GM23248 (cell line): ENCODE measurements around the gene FCHO1. TPM values are rescaled to one million over a fixed set of nuclear protein-coding genes. Genes with fewer than 3 reads are reported as not detected.

Experiments
- DNase-seq: peaks from one replicate; pipeline ENCODE4 v3.0.0-alpha.2; 2015
- H2AFZ ChIP-seq: fragments of 200-600 bp; sonication (generic); 2 replicates; pipeline ENCODE4 v1.6.1; 2016; ENCODE audit warnings: antibody characterized with exemption
- H3F3A ChIP-seq: fragments of 200-600 bp; sonication (generic); 2 replicates; pipeline ENCODE4 v1.6.1; 2016; ENCODE audit warnings: mild to moderate bottlenecking, antibody characterized with exemption, mixed run types; ENCODE audit not compliant: insufficient read depth
- H3K27ac ChIP-seq: fragments of 200-600 bp; sonication (generic); 2 replicates; pipeline ENCODE4 v1.5.1; 2016; ENCODE audit warnings: mild to moderate bottlenecking
- H3K27me3 ChIP-seq: fragments of 200-600 bp; sonication (generic); replicated peaks from 2 replicates; pipeline ENCODE4 v1.6.1; 2016; ENCODE audit warnings: mild to moderate bottlenecking; ENCODE audit not compliant: insufficient read depth
- H3K36me3 ChIP-seq: fragments of 200-600 bp; sonication (generic); 2 replicates; pipeline ENCODE4 v1.6.1; 2016; ENCODE audit warnings: low read depth, mild to moderate bottlenecking
- H3K4me1 ChIP-seq: fragments of 200-600 bp; sonication (generic); 2 replicates; pipeline ENCODE4 v1.6.1; 2016; ENCODE audit warnings: mild to moderate bottlenecking; ENCODE audit not compliant: insufficient read depth
- H3K4me2 ChIP-seq: fragments of 200-600 bp; sonication (generic); one replicate; pipeline ENCODE4 v1.6.1; 2016; ENCODE audit warnings: mild to moderate bottlenecking; ENCODE audit not compliant: unreplicated experiment
- H3K4me3 ChIP-seq: fragments of 200-600 bp; sonication (generic); 2 replicates; pipeline ENCODE4 v1.5.1; 2016; ENCODE audit warnings: mild to moderate bottlenecking
- H3K79me2 ChIP-seq: fragments of 200-600 bp; sonication (generic); 2 replicates; pipeline ENCODE4 v1.6.1; 2016; ENCODE audit warnings: mild to moderate bottlenecking; ENCODE audit not compliant: insufficient read depth
- H3K9ac ChIP-seq: fragments of 200-600 bp; sonication (generic); 2 replicates; pipeline ENCODE4 v1.6.1; 2016; ENCODE audit warnings: mild to moderate bottlenecking
- H3K9me2 ChIP-seq: fragments of 200-600 bp; sonication (generic); 2 replicates; pipeline ENCODE4 v1.6.1; 2016; ENCODE audit warnings: mixed run types, mild to moderate bottlenecking, moderate library complexity; ENCODE audit not compliant: insufficient read depth
- H3K9me3 ChIP-seq: fragments of 200-600 bp; sonication (generic); one replicate; pipeline ENCODE4 v1.6.1; 2017; ENCODE audit warnings: low read depth
- H4K20me1 ChIP-seq: fragments of 200-600 bp; sonication (generic); 2 replicates; pipeline ENCODE4 v1.6.0; 2016; ENCODE audit not compliant: insufficient read depth
- EZH2 ChIP-seq: fragments of 200-600 bp; sonication (generic); IDR thresholded peaks from 2 replicates; pipeline ENCODE4 v1.6.1; 2018; ENCODE audit warnings: antibody characterized with exemption, mild to moderate bottlenecking; ENCODE audit not compliant: insufficient read depth, poor library complexity, severe bottlenecking
- EZH2phosphoT487 ChIP-seq: fragments of 200-600 bp; sonication (generic); IDR thresholded peaks from 2 replicates; pipeline ENCODE4 v1.6.1; 2018; ENCODE audit warnings: antibody characterized with exemption, moderate library complexity, mild to moderate bottlenecking, low read depth; ENCODE audit not compliant: insufficient read depth
- WGBS, 2 experiments: methylation state at CpG; one replicate each; pipeline ENCODE4 v1.1.6; 2015 to 2017; ENCODE audit warnings: low lambda C conversion rate in 2 of 2, low coverage in 1 of 2; ENCODE audit errors: missing lambda C conversion rate in 2 of 2; 5-methylcytosine and 5-hydroxymethylcytosine counted together
- in situ Hi-C: fragments of 300-500 bp; cut with MboI; formaldehyde crosslinking; loops from 2 replicates; pipeline ENCODE4 v1.15.0; 2020
- polyA plus RNA-seq: library from polyadenylated mRNA; unstranded; fragments of >200 nt; fragmentation: Nextera tagmentation; extraction: Ambion mirVana; gene quantifications from 2 replicates; pipeline ENCODE4 v1.2.1, GENCODE V29; 2016
- total RNA-seq: library from RNA; depleted of rRNA; stranded (reverse); fragments of >200 nt; shearing (Covaris generic); gene quantifications from 2 replicates; pipeline ENCODE4 v1.2.3, GENCODE V29; 2014

The FCHO1 gene
- total and polyA plus RNA-seq, 2 experiments from 2014 or later, result 0.43 to 1.1 TPM

- Histone ChIP-seq H3K9me2 (no peaks in the 10 kb centered on the region), H3F3A (no peaks in the 10 kb centered on the region), H3K79me2 (no peaks in the 10 kb centered on the region), H3K27me3 (peaks cover 6% of the 10 kb centered on the region), H3K9ac (no peak overlapping the region), H3K4me3 (no peak overlapping the region), H3K27ac (no peak overlapping the region), H3K4me1 (no peaks in the 10 kb centered on the region), H3K9me3 (no peaks in the 10 kb centered on the region), H3K4me2 (no peak overlapping the region), H3K36me3 (no peaks in the 10 kb centered on the region), H4K20me1 (no peaks in the 10 kb centered on the region), H2AFZ (no peak overlapping the region)
- no peak for DNase-seq
- 31 to 33% methylated on average over 12 of the region's 12 CpGs for WGBS, 2 experiments
- TF ChIP-seq EZH2, result no peak
- no peak for TF ChIP-seq EZH2phosphoT487
- in situ Hi-C loops, result no loop called here
Measured at GRCh38 chr19:17802137-17802858, 51.0 kb downstream of the FCHO1 start.

- Histone ChIP-seq H3K79me2 (no peaks in the 10 kb centered on the region), H2AFZ (no peak overlapping the region), H3K9me2 (no peaks in the 10 kb centered on the region), H3K36me3 (no peaks in the 10 kb centered on the region), H3K27me3 (peaks cover 9% of the 10 kb centered on the region), H3K4me3 (no peak overlapping the region), H3F3A (no peaks in the 10 kb centered on the region), H4K20me1 (no peaks in the 10 kb centered on the region), H3K4me2 (no peak overlapping the region), H3K9me3 (no peaks in the 10 kb centered on the region), H3K9ac (no peak overlapping the region), H3K27ac (no peak overlapping the region), H3K4me1 (no peaks in the 10 kb centered on the region)
- DNase-seq, result no peak
- 47 to 53% methylated on average over 14 of the region's 14 CpGs for WGBS, 2 experiments
- TF ChIP-seq EZH2 (no peak), EZH2phosphoT487 (no peak)
- in situ Hi-C loops, result no loop called here
Measured at GRCh38 chr19:17803264-17803896, 52.1 kb downstream of the FCHO1 start.

GRCh38 chr19:17805427-17805826 lies 54.1 kb downstream of the FCHO1 start:
- Histone ChIP-seq H3K9me2 (no peaks in the 10 kb centered on the region), H3K4me1 (no peaks in the 10 kb centered on the region)

GRCh38 chr19:17806945-17807344 lies 55.7 kb downstream of the FCHO1 start:
- Histone ChIP-seq H3K4me1 (no peaks in the 10 kb centered on the region), H4K20me1 (no peaks in the 10 kb centered on the region), H3K79me2 (no peaks in the 10 kb centered on the region), H3K9me2 (no peaks in the 10 kb centered on the region), H3K9ac (no peak overlapping the region), H2AFZ (no peak overlapping the region), H3K9me3 (no peaks in the 10 kb centered on the region), H3K4me2 (no peak overlapping the region), H3K4me3 (no peak overlapping the region), H3K27ac (no peak overlapping the region), H3F3A (no peaks in the 10 kb centered on the region), H3K36me3 (no peaks in the 10 kb centered on the region), H3K27me3 (peaks cover 11% of the 10 kb centered on the region)
- no peak for DNase-seq
- WGBS, 2 experiments, result 41% methylated on average over 3 of the region's 3 CpGs
- TF ChIP-seq EZH2 (no peak), EZH2phosphoT487 (no peak)
- in situ Hi-C loops, result no loop called here

More at GRCh38 chr19:17805427-17805826, 54.1 kb downstream of the FCHO1 start:
- in situ Hi-C loops, result no loop called here
- no peaks in the 10 kb centered on the region for H4K20me1 ChIP-seq
- TF ChIP-seq EZH2 (no peak), EZH2phosphoT487 (no peak)
- DNase-seq, result no peak
- H3K27ac ChIP-seq, result no peak overlapping the region
- no peak overlapping the region for H3K9ac ChIP-seq
- H3K79me2 ChIP-seq, result no peaks in the 10 kb centered on the region
- peaks cover 11% of the 10 kb centered on the region for H3K27me3 ChIP-seq
- H2AFZ ChIP-seq, result no peak overlapping the region
- H3K9me3 ChIP-seq, result no peaks in the 10 kb centered on the region
- no peaks in the 10 kb centered on the region for H3K36me3 ChIP-seq
- no peak overlapping the region for H3K4me2 ChIP-seq
- no peak overlapping the region for H3K4me3 ChIP-seq
- WGBS, 2 experiments, result 72 to 76% methylated on average over 4 of the region's 4 CpGs
- no peaks in the 10 kb centered on the region for H3F3A ChIP-seq
